IPS-11a (cell line): ENCODE results near the gene ABCA7.
"Not testable (repeated sequence)": the region's sequence is repeated elsewhere in the genome, so short reads cannot be mapped to it uniquely, and the experiment has no call there.

Source experiments
- H3K4me3 ChIP-seq: one replicate; pipeline ENCODE4 v1.5.1; 2013; ENCODE audit warnings: low read depth, low read length, control low read depth

The ABCA7 gene

GRCh38 chr19:1017115-1017905 is 22.6 kb upstream of the ABCA7 start:
- H3K4me3 ChIP-seq: no peak overlapping the region

- no peak overlapping the region for H3K4me3 ChIP-seq
Observed at GRCh38 chr19:1017906-1018305, 22.0 kb upstream of the ABCA7 start.

- H3K4me3 ChIP-seq: no peak overlapping the region
Observed at GRCh38 chr19:1018393-1018792, 21.5 kb upstream of the ABCA7 start.

DNA sequence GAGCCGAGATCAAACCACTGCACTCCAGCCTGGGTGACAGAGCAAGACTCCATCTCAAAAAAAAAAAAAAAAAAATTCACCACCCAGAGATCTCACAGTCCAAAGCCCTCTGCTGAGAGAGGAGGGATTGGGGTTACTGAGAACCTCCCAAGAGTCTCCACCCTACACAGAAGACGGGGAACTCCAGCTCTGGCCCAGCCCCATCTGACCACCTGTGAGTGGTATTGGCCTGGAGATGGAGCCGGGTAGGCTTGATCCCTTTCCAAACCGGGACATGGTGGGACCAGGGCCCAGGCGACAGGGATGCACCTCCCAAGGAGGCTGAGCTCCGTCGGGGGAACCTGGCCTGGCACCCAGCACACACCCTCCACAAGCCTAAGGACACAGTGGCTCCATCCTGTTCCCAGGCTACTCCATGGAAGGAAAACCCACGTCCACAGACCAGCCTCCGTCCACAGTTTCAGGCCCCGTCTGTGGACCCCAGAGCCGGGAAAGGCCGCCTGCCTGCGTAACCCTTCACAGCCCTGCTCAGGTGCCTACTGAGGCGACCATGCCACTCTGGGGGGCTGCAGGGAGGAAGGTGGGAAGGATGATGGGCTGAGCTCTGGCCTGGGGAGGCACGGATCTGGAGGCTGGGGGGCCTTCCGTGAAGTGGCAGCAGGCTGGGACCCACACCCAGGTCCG is 20.8 kb upstream of the ABCA7 start:
- no peak overlapping the region for H3K4me3 ChIP-seq

- peak overlapping the region; percentile 89 for H3K4me3 ChIP-seq
Observed at GRCh38 chr19:1019616-1019961, 20.3 kb upstream of the ABCA7 start.

DNA sequence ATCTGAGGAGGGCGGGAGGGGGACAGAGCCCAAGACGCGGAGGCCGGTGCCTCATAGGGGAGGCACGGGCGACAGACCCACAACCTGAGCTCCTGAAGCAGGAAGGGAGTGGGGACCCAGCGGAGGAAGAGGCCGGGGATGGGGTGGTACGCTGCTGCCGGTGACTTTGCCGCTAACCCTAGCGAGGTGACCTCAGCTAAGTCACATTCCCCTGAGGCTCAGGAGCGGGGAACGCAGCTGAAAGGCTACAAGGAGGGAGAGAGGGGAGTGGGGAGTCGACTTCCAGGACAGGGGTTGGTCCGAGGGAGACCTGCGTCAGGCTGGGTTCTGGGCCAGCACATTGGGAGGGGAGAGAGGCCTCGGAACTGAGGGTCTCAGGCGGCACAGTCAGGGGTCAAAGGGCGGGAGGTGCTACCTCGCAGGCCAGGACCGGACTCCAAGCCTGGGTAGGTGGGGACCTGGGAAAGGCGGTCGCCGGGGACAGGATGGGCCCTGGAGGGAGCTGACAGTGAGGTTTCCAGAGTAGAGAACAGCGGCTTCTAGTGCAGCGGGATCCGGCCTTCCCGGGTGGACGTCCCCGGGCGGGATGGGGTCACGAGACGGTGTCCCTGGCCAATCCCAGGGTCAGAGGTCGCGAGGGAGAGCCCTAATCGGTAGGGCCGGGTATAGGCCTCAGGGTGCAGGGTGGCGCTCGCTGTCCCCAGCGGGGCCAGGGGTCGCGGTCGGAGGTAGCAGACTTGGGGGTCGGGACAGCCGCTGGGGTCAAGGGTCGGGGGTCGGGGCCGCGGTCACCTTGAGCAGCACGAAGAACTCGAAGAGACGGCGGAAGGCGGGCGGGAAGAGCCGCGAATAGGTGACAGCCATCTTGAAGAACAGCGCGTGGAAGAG is 19.7 kb upstream of the ABCA7 start:
- peak overlapping the region; percentile 89 for H3K4me3 ChIP-seq

GRCh38 chr19:1020868-1021425 is 19.0 kb upstream of the ABCA7 start, which contains the start of gene TMEM259:
TSS of gene TMEM259 (minus strand) at chr19:1021123. CDS start at chr19:1020996, 127 bp downstream.
- peak within 1 kb of the TSS; percentile 89 for H3K4me3 ChIP-seq

GRCh38 chr19:1023883-1024188 is 16.1 kb upstream of the ABCA7 start:
- H3K4me3 ChIP-seq: not testable (repeated sequence)

GRCh38 chr19:1025080-1025479 is 14.8 kb upstream of the ABCA7 start:
- H3K4me3 ChIP-seq: not testable (repeated sequence)

GRCh38 chr19:1025960-1026782 is 13.7 kb upstream of the ABCA7 start, which contains the start of gene CNN2:
TSS of gene CNN2 (plus strand) at chr19:1026608. CDS start at chr19:1026662, 54 bp downstream.
- H3K4me3 ChIP-seq: peak within 1 kb of the TSS; percentile 93

DNA sequence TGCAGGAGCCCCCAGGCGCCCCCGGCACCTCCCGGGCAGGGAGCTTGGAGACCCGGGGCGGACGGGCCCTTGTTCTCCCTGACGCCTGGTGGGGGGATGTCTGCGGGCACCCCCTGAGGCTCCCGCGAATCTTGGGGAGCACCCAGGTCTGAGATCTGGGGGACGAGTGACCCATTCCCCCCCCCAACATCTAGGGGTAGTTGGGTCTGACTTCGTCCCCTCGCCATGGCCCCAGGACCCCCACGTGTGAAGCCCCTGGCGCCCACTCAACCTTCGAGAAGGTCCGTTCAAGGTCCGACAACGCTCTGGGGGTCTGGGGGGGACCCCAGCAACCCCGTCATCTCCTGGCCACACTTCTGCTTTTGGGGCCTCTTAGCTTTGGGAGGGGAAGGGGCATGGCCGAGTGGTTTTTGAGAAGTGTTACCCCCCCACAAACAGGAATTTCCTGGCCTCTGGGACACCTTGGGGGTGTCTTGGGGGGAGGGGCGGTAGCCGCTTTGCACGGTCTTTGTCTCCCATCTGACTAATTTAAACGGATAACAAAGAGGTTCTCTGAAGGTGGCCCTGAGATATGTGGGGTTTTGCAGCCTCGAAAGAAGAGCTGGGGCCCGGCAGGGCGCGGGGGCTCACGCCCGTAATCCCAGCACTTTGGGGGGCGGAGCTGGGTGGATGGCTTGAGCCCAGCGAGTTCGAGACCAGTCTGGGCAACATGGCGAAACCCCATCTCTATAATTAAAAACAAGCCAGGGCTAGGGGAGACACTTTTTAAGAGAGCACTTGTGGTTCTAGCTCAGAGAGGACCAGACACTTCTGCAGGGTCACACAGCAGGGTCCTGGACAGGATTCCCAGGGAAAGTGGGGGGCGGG is 12.9 kb upstream of the ABCA7 start:
- peak overlapping the region; percentile 93 for H3K4me3 ChIP-seq

GRCh38 chr19:1027650-1028061 is 12.3 kb upstream of the ABCA7 start:
- H3K4me3 ChIP-seq: peak overlapping the region; percentile 93

GRCh38 chr19:1028062-1028926 is 11.6 kb upstream of the ABCA7 start:
- peak overlapping the region; percentile 93 for H3K4me3 ChIP-seq

GRCh38 chr19:1032264-1032867 is 7.5 kb upstream of the ABCA7 start:
- no peak overlapping the region for H3K4me3 ChIP-seq

DNA sequence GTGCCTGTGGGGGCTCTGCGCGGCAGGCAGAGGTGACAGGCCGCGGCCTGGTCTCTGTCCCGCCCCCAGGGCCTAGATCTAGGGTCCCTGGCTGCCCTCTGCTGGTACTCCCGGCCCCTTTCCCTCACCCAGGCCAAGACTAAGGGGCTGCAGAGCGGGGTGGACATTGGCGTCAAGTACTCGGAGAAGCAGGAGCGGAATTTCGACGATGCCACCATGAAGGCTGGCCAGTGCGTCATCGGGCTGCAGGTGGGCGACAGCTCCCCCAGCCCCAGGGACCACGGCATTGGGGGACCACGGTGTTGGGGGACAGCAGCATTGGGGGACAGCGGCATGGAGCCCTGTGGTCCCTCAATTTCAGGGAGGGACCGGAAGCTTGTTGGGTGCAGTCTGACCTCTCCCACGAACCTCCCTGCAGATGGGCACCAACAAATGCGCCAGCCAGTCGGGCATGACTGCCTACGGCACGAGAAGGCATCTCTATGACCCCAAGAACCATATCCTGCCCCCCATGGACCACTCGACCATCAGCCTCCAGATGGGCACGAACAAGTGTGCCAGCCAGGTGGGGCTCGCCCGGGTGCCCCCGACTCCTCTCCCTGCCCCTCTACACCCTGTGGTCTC is 3.8 kb upstream of the ABCA7 start:
- H3K4me3 ChIP-seq: no peak overlapping the region

DNA sequence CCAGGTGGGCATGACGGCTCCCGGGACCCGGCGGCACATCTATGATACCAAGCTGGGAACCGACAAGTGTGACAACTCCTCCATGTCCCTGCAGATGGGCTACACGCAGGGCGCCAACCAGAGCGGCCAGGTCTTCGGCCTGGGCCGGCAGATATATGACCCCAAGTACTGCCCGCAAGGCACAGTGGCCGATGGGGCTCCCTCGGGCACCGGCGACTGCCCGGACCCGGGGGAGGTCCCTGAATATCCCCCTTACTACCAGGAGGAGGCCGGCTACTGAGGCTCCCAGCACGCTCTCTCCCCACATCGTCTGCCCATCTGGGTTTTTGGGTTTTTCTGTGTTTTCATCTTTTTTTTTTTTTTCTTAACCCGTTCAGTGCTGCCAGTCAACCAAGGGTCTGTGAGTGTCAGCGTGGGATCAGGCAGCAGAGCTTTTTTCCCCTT is 2.3 kb upstream of the ABCA7 start:
- H3K4me3 ChIP-seq: no peak overlapping the region

GRCh38 chr19:1038978-1039645 is 795 bp upstream of the ABCA7 start:
- no peak overlapping the region for H3K4me3 ChIP-seq
